Aorta (tissue), 5 donors: ENCODE measurements around the gene KIAA0753. TPM values are rescaled to one million over a fixed set of nuclear protein-coding genes. Genes with fewer than 3 reads are reported as not detected.
A peak's percentile ranks its signal among the peaks of the same experiment; 100 is the strongest.

Experiments used
- ATAC-seq: fragments of 200-7000 bp; cut with Tn5 transposase; one replicate; pipeline ENCODE4 v1.9.1; 2022; ENCODE audit warnings: moderate library complexity; ENCODE audit not compliant: low FRiP score
- DNase-seq, 2 donors: peaks; one replicate each; pipeline ENCODE4 v3.0.0-alpha.2; 2020
- H3K27ac ChIP-seq, 2 donors: one replicate each; pipeline ENCODE4 v1.5.1; 2013; ENCODE audit warnings: low read length in 2 of 2, mild to moderate bottlenecking in 2 of 2, moderate library complexity in 2 of 2, control low read depth in 1 of 2, inconsistent platforms in 1 of 2, low read depth in 1 of 2
- H3K27me3 ChIP-seq, 2 donors: one replicate each; pipeline ENCODE4 v1.6.1; 2013; ENCODE audit warnings: control low read depth in 1 of 2, low read length in 1 of 2, mild to moderate bottlenecking in 1 of 2, moderate library complexity in 1 of 2; ENCODE audit not compliant: insufficient read depth in 2 of 2, control insufficient read depth in 1 of 2
- H3K36me3 ChIP-seq, 2 donors: one replicate each; pipeline ENCODE4 v1.6.1; 2013; ENCODE audit warnings: control low read depth in 1 of 2, low read length in 1 of 2, mild to moderate bottlenecking in 1 of 2; ENCODE audit not compliant: insufficient read depth in 2 of 2, control insufficient read depth in 1 of 2
- H3K4me1 ChIP-seq, 2 donors: one replicate each; pipeline ENCODE4 v1.6.1; 2013; ENCODE audit warnings: low read length in 2 of 2, control low read depth in 1 of 2, mild to moderate bottlenecking in 1 of 2, moderate library complexity in 1 of 2; ENCODE audit not compliant: insufficient read depth in 2 of 2, control insufficient read depth in 1 of 2
- H3K4me3 ChIP-seq, 2 donors: one replicate each; pipeline ENCODE4 v1.5.1; 2013; ENCODE audit warnings: low read length in 2 of 2, control low read depth in 1 of 2, mild to moderate bottlenecking in 1 of 2
- H3K9me3 ChIP-seq: one replicate; pipeline ENCODE4 v1.6.1; 2013; ENCODE audit warnings: mild to moderate bottlenecking, low read length; ENCODE audit not compliant: control insufficient read depth
- WGBS, 2 donors: extraction: QIAGEN DNeasy Blood & Tissue Kit; methylation state at CpG; one replicate each; pipeline ENCODE4 v1.1.7; 2013; 5-methylcytosine and 5-hydroxymethylcytosine counted together
- intact Hi-C, 2 donors: fragments of 100-400 bp; cut with DNase I; formaldehyde crosslinking; loops; one replicate each; pipeline versions ENCODE4 v1.14.2 to v1.15.0; 2022
- polyA plus RNA-seq, 2 donors: library from polyadenylated mRNA; stranded (reverse); fragments of 200-250 nt; gene quantifications; one replicate each; pipeline ENCODE4 v1.2.3, GENCODE V29; 2013
- total RNA-seq, 2 donors: library from RNA; stranded (reverse); fragmentation: NEBNext Ultra II Directional; extraction: Animal tissue kit (Norgen Biotek cat#: 25700); gene quantifications; one replicate each; pipeline ENCODE4 v1.2.1, GENCODE V29; 2021
- donor health status: healthy with polysubstance abuse.
- donor health status: Bipolar disorder and iron deficiency.
- donor health status: DM: no; HTN: no; CAD: no.
- donor health status: DM: no; HTN: no; CAD: no.
- donor health status: DM: yes; HTN: yes; CAD: no.

KIAA0753 gene
- total and polyA plus RNA-seq, 4 donors, result 2.5 to 20.2 (median 10.3) TPM

DNA sequence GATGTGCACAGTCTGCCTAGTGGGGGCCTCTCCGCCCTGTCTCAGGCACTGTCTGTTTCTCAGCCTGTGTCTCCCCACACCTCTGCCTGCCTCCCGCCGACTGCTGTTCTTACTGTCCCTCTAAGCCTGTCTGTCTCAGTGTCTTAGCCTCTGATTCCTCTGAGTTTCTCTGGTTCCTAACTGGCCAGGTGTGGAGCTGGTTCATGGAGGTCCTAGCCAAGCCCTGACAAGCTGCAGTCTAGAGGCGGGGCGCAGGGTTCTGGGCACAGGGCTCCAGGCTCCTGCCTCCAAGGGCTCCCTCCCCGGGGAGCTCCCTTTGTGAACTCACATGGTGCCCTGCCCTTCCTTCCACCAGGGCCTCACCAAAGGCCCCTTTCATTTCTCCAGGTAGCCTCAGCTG, 30.5 kb upstream of the KIAA0753 start:
- H3K4me1 ChIP-seq, result no peaks in the 10 kb centered on the region
- no peak overlapping the region for H3K27ac ChIP-seq
- no peak for ATAC-seq
- no peak for DNase-seq
- H3K36me3 ChIP-seq, result no peaks in the 10 kb centered on the region
- no peak overlapping the region for H3K4me3 ChIP-seq
- no peaks in the 10 kb centered on the region for H3K9me3 ChIP-seq
- WGBS, 2 donors, result 63 to 82% methylated on average over 6 of the region's 6 CpGs
- H3K27me3 ChIP-seq, result no peaks in the 10 kb centered on the region
- intact Hi-C loops, result no loop called here

DNA sequence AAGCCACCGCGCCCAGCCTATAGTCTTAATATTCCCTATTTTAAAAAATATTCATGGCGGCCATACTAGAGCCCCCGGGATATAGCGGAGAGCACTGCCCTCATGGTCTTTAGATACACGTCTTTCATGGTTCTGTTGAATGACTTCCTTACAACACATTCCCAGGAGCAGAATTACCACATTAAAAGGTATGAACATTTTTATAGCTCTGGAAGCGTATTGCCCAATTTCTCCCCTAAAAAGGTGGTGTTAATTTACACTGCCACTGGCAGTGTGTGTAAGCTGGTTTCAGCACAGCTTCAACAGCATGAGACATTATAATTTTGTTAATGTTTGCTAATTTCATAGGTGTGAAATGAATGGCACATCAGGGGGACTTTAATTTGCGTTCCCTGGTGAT, 30.1 kb upstream of the KIAA0753 start:
- 88 to 89% methylated on average over 8 of the region's 8 CpGs for WGBS, 2 donors
- ATAC-seq, result no peak

DNA sequence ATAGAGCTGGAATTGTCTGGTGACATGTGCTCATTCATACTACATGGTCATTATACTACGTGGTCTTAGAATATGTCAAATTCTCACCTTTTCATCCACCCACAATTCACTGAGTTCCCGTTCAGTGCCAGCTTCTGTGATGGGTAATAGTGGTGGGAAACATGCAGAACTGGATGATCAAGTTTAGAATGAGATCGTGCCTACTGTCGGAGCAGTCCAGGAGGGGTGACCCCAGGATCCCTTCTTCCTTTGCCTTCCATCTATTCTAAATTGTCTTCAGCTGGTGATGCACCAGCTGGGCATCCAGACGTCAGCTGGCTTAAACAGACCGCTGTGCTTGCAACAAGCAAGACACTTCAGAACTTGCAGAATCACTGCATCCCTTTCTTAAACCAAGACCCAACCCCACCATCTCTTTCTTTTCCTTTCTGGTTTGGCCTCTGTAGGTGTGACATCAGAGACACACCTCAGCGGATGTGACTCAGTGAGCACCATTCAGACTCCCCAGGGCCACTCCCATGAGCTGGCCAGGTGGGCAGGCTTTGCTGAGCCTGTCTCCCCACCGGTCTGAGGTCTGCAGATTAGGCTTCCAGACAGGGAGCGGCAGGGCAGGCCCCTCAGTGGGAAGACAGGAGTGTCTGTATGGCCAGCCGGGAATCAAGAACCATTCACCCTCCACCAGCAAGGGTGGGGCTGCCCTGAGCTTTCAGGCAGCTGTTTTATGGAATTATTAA, 29.1 kb upstream of the KIAA0753 start:
- intact Hi-C loops, result loop anchor here (10.0 kb wide), 2 partner anchors 175 to 335 kb away; no protein-coding TSS in a partner anchor
- Histone ChIP-seq H3K27ac (no peak overlapping the region), H3K36me3 (no peaks in the 10 kb centered on the region), H3K4me3 (no peak overlapping the region), H3K9me3 (no peaks in the 10 kb centered on the region), H3K27me3 (no peaks in the 10 kb centered on the region), H3K4me1 (no peaks in the 10 kb centered on the region)
- 80% methylated on average over 10 of the region's 10 CpGs for WGBS, 2 donors
- DNase-seq, result no peak
- no peak for ATAC-seq

More for the DNA sequence above, 30.1 kb upstream of the KIAA0753 start:
- Histone ChIP-seq H3K27me3 (no peaks in the 10 kb centered on the region), H3K4me1 (no peaks in the 10 kb centered on the region), H3K27ac (no peak overlapping the region), H3K9me3 (no peaks in the 10 kb centered on the region), H3K36me3 (no peaks in the 10 kb centered on the region), H3K4me3 (no peak overlapping the region)
- intact Hi-C loops, result no loop called here
- no peak for DNase-seq

DNA sequence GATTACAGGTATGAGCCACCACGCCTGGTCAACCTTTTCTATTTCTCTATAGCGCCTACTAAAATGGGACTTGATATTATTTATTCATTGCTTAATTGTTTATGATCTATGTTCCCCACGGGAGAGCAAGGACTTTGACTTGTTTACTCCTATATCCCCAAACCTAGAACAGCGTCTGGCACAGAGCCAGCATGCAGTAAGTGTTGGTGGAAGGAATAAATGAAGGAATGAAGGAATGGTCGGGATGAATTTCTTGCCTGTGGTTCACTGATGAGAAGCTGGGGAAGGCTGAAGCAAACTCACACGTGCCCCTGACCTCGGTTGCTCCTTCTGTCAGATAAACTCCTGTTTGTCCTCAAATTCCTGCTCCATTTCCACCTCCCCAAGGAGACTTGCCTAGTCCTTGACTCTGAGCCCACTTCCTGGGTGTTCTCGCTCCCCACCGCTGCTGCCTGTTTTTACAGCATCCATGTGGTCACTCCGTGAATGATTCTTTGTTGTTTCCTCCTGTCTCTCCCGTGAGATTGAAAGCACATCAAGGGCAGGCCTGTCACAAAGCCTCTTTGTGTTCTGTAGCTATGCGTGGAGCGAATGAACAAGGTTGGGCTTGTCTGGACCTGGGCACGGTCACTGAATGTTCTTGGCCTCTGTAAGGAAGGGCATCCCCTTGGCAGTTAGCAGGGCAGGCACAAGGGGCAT, 28.4 kb upstream of the KIAA0753 start:
- DNase-seq (no peak), ATAC-seq (no peak)
- Histone ChIP-seq H3K4me3 (no peak overlapping the region), H3K36me3 (no peaks in the 10 kb centered on the region), H3K27ac (no peak overlapping the region), H3K27me3 (no peaks in the 10 kb centered on the region), H3K9me3 (no peaks in the 10 kb centered on the region), H3K4me1 (no peaks in the 10 kb centered on the region)
- 55 to 59% methylated on average over 14 of the region's 14 CpGs for WGBS, 2 donors
- intact Hi-C loops, result loop anchor here (10.0 kb wide), 2 partner anchors 176 to 336 kb away; no protein-coding TSS in a partner anchor

DNA sequence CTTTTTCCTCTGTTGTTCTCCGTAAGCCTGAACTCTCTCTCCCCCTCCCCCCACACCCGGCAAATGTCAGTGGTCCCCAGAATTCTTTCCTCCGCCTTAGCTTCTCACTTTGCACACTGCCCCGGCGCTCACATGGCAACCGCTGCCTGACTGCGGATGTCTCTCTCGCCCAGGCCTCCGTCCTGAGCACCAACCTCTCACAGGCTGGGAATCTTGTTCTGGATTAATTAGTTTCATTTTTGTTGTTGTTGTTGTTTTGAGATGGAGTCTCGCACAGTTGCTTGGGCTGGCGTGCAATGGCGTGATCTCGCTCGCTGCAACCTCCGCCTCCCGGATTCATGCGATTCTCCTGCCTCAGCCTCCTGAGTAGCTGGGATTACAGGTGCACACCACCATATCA, 27.7 kb upstream of the KIAA0753 start:
- intact Hi-C loops, result loop anchor here (10.0 kb wide), 2 partner anchors 177 to 337 kb away; no protein-coding TSS in a partner anchor
- H3K27ac ChIP-seq, result no peak overlapping the region
- no peak for DNase-seq
- H3K36me3 ChIP-seq, result no peaks in the 10 kb centered on the region
- no peaks in the 10 kb centered on the region for H3K9me3 ChIP-seq
- no peaks in the 10 kb centered on the region for H3K27me3 ChIP-seq
- no peak overlapping the region for H3K4me3 ChIP-seq
- no peak for ATAC-seq
- no peaks in the 10 kb centered on the region for H3K4me1 ChIP-seq
- 66 to 74% methylated on average over 17 of the region's 17 CpGs for WGBS, 2 donors

DNA sequence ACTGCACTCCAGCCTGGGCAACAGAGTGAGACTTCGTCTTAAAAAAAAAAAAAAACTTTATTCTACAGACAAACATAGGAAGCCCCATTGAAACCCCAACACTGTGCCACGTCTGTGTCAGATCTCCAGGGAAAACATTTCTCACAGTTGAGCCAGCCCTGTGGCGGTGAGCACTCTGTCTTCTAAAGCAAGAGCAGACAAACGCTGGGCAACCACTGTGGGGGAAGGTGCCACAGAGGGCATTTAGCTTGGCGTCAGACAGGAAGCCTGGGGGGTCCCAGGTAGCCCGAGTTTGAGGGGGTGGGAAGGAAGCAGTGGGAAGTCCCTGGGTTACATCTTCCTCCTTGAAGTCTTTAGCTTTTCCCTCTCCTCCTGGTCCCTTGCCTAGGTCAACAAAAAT, 27.0 kb upstream of the KIAA0753 start:
- Histone ChIP-seq H3K4me3 (no peak overlapping the region), H3K4me1 (no peaks in the 10 kb centered on the region), H3K27me3 (no peaks in the 10 kb centered on the region), H3K36me3 (no peaks in the 10 kb centered on the region), H3K27ac (no peak overlapping the region), H3K9me3 (no peaks in the 10 kb centered on the region)
- ATAC-seq (no peak), DNase-seq (no peak)
- WGBS, 2 donors, result 26 to 37% methylated on average over 6 of the region's 6 CpGs
- intact Hi-C loops, result loop anchor here (10.0 kb wide), 2 partner anchors 177 to 337 kb away; no protein-coding TSS in a partner anchor

DNA sequence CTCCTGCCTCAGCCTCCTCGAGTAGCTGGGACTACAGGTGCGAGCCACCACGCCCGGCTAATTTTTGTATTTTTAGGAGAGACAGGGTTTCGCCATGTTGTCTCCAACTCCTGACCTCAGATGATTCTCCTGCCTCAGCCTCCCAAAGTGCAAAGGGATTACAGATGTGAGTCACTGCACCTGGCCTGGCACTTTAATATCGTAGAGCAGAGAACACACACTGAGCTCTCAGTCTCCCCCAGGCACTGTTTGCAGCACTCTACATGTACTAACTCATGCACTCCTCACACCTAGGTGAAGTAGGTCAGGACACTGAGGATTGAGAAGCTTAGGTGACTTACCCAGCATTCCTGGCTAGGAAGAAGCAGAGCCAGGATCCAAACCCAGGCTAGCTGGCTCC, 26.0 kb upstream of the KIAA0753 start:
- ATAC-seq, result no peak
- no peak for DNase-seq
- no peaks in the 10 kb centered on the region for H3K36me3 ChIP-seq
- no peaks in the 10 kb centered on the region for H3K4me1 ChIP-seq
- H3K4me3 ChIP-seq, result no peak overlapping the region
- 89 to 94% methylated on average over 6 of the region's 6 CpGs for WGBS, 2 donors
- H3K27me3 ChIP-seq, result no peaks in the 10 kb centered on the region
- intact Hi-C loops, result loop anchor here (10.0 kb wide), 2 partner anchors 178 to 338 kb away; no protein-coding TSS in a partner anchor
- H3K27ac ChIP-seq, result no peak overlapping the region
- no peaks in the 10 kb centered on the region for H3K9me3 ChIP-seq

DNA sequence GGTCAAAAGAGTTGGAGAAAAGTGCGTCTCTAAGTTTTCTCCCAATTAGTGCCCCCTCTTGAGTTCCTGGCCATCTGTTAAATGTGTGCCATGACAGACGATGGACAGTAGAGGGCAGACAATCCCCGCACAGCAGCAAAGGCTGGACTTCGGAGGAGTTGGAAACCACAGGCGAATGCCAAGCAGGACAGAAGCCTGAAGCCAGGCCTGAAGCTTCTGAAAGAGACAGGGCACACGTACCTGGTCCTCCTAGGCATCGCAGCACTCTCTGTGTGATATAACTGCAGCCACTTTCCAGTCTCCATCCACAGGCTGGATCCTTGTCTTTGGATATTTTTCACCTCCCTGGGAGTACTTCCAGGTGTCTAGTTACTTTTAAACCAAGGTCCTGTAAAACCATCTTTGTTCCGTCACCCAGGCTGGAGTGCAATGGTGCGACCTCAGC, 25.6 kb upstream of the KIAA0753 start:
- H3K4me3 ChIP-seq, result no peak overlapping the region
- no peaks in the 10 kb centered on the region for H3K27me3 ChIP-seq
- ATAC-seq (peak; percentile 87), DNase-seq (peak; percentile 72 to 82)
- H3K4me1 ChIP-seq, result no peaks in the 10 kb centered on the region
- H3K36me3 ChIP-seq, result no peaks in the 10 kb centered on the region
- no peak overlapping the region for H3K27ac ChIP-seq
- intact Hi-C loops, result loop anchor here (10.0 kb wide), 2 partner anchors 179 to 339 kb away; no protein-coding TSS in a partner anchor
- H3K9me3 ChIP-seq, result no peaks in the 10 kb centered on the region
- WGBS, 2 donors, result 14 to 16% methylated on average over 9 of the region's 9 CpGs
